KG1 (cell line): ENCODE results near the gene FAN1.

ENCODE experiments used
- DNase-seq: peaks from one replicate; lab custom pipeline; 2025; lab: John Stamatoyannopoulos, UW

The FAN1 gene

GRCh38 chr15:30958219-30958618 is 54.5 kb downstream of the FAN1 start:
- no peak for DNase-seq

- DNase-seq = no peak
Measured at GRCh38 chr15:30962079-30962478, 58.4 kb downstream of the FAN1 start.

- no peak for DNase-seq
Measured at GRCh38 chr15:30962659-30963058, 58.9 kb downstream of the FAN1 start.

- no peak for DNase-seq
Measured at GRCh38 chr15:30963681-30964080, 60.0 kb downstream of the FAN1 start.

GRCh38 chr15:30969724-30970123 is 66.0 kb downstream of the FAN1 start:
- DNase-seq = no peak

- DNase-seq = no peak
Measured at GRCh38 chr15:30973379-30973778, 69.7 kb downstream of the FAN1 start.

- no peak for DNase-seq
Measured at GRCh38 chr15:30974112-30974511, 70.4 kb downstream of the FAN1 start.

- DNase-seq = no peak
Measured at GRCh38 chr15:30978328-30978727, 74.6 kb downstream of the FAN1 start.

GRCh38 chr15:30979457-30979856 is 75.7 kb downstream of the FAN1 start:
- DNase-seq = no peak

GRCh38 chr15:30984118-30984517 is 80.4 kb downstream of the FAN1 start:
- no peak for DNase-seq

- no peak for DNase-seq
Measured at GRCh38 chr15:30984542-30984941, 80.8 kb downstream of the FAN1 start.

GRCh38 chr15:30985081-30985531 is 81.4 kb downstream of the FAN1 start:
- no peak for DNase-seq

- no peak for DNase-seq
Measured at GRCh38 chr15:30990036-30990435, 86.3 kb downstream of the FAN1 start.

GRCh38 chr15:30990446-30991254 is 86.9 kb downstream of the FAN1 start:
- no peak for DNase-seq

GRCh38 chr15:30991255-30992235 is 87.8 kb downstream of the FAN1 start, which contains the start of gene MTMR10:
Gene MTMR10 (minus strand): TSS chr15:30991628. CDS start chr15:30991506, 122 bp downstream.
- peak; percentile 67 for DNase-seq

- DNase-seq = no peak
Measured at GRCh38 chr15:30992249-30992864, 88.6 kb downstream of the FAN1 start.
